Breast epithelium (tissue), 4 donors: ENCODE results near the gene HSPA12B. TPM values are rescaled to one million over a fixed set of nuclear protein-coding genes. Genes with fewer than 3 reads are reported as not detected.
A peak's percentile ranks its signal among the peaks of the same experiment; 100 is the strongest.

Source experiments
- DNase-seq, 2 donors: peaks; one replicate each; pipeline ENCODE4 v3.0.0-alpha.2; 2019; ENCODE audit warnings: low spot score in 2 of 2
- H3K27ac ChIP-seq, 2 donors: fragments of 200-600 bp; sonication (generic) in 1 of 2; one replicate each; pipeline ENCODE4 v1.5.1; 2016 to 2019; ENCODE audit warnings: mild to moderate bottlenecking in 1 of 2
- H3K27me3 ChIP-seq, 2 donors: fragments of 200-600 bp; sonication (generic) in 1 of 2; one replicate each; pipeline versions ENCODE4 v1.5.1 to v1.6.0; 2017 to 2019; ENCODE audit warnings: control low read depth in 1 of 2, mild to moderate bottlenecking in 1 of 2
- H3K36me3 ChIP-seq: fragments of 200-600 bp; one replicate; pipeline ENCODE4 v1.5.1; 2019
- H3K4me1 ChIP-seq, 2 donors: fragments of 200-600 bp; sonication (generic); one replicate each; pipeline ENCODE4 v1.5.1; 2016 to 2019; ENCODE audit warnings: control low read depth in 1 of 2
- H3K4me3 ChIP-seq, 3 donors: fragments of 200-600 bp; sonication (generic); 1 replicate in 2 of 3; 2 replicates in 1 of 3; pipeline ENCODE4 v1.5.1; 2016 to 2019; ENCODE audit warnings: mild to moderate bottlenecking in 3 of 3, moderate library complexity in 2 of 3
- H3K9me3 ChIP-seq, 2 donors: fragments of 200-600 bp; sonication (generic) in 1 of 2; one replicate each; pipeline ENCODE4 v1.5.1; 2016 to 2019; ENCODE audit warnings: control low read depth in 1 of 2
- CTCF ChIP-seq, 3 donors: fragments of 450-650 bp; IDR thresholded peaks; one replicate each; pipeline ENCODE4 v1.5.1; 2016 to 2017; ENCODE audit warnings: antibody characterized with exemption in 3 of 3, mild to moderate bottlenecking in 3 of 3, moderate library complexity in 3 of 3
- POLR2A ChIP-seq: fragments of 450-650 bp; IDR thresholded peaks from one replicate; pipeline ENCODE4 v1.6.1; 2016; ENCODE audit warnings: antibody characterized with exemption, mild to moderate bottlenecking, moderate library complexity
- POLR2AphosphoS5 ChIP-seq, 3 donors: sonication (generic); formaldehyde crosslinking; IDR thresholded peaks; one replicate each; pipeline ENCODE4 v1.6.1; 2017; ENCODE audit warnings: antibody characterized with exemption in 3 of 3
- intact Hi-C: fragments of 100-400 bp; cut with DNase I; formaldehyde crosslinking; loops from one replicate; pipeline ENCODE4 v1.15.1; 2023; ENCODE audit warnings: low total_unique reads
- total RNA-seq, 3 donors: library from RNA; depleted of rRNA; stranded (reverse); fragments of >200 nt; gene quantifications; one replicate each; pipeline ENCODE4 v1.1.0, GENCODE V29; 2016

HSPA12B gene
- total RNA-seq, 3 donors from 2014 or later: 7.0 to 25.2 (median 9.3) TPM

GRCh38 chr20:3796477-3797225 is 64.2 kb downstream of the HSPA12B start:
- Histone ChIP-seq H3K4me3 (peak overlapping the region; percentile 59 to 93 (median 69)), H3K27me3 (no peaks in the 10 kb centered on the region), H3K36me3 (no peaks in the 10 kb centered on the region), H3K9me3 (no peaks in the 10 kb centered on the region), H3K4me1 (peaks cover 0 to 8% of the 10 kb centered on the region in 2 donors), H3K27ac (peak overlapping the region; percentile 97 to 100)
- intact Hi-C loops: no loop called here
- no peak for TF ChIP-seq POLR2AphosphoS5 (IDR thresholded peaks at IDR 0.05)
- TF ChIP-seq CTCF (IDR thresholded peaks at IDR 0.05): no peak
- TF ChIP-seq POLR2A: no peak
- no peak for DNase-seq

GRCh38 chr20:3797226-3797545 is 64.7 kb downstream of the HSPA12B start:
- no peaks in the 10 kb centered on the region for H3K9me3 ChIP-seq
- peak overlapping the region; percentile 59 to 93 (median 69) for H3K4me3 ChIP-seq
- peaks cover 0 to 8% of the 10 kb centered on the region in 2 donors for H3K4me1 ChIP-seq
- H3K36me3 ChIP-seq: no peaks in the 10 kb centered on the region
- H3K27me3 ChIP-seq: no peaks in the 10 kb centered on the region
- no peak for DNase-seq
- peak overlapping the region; percentile 26 to 97 for H3K27ac ChIP-seq
- TF ChIP-seq POLR2AphosphoS5 (IDR thresholded peaks at IDR 0.05) (no peak), POLR2A (no peak), CTCF (IDR thresholded peaks at IDR 0.05) (no peak)
- intact Hi-C loops: no loop called here

- no peaks in the 10 kb centered on the region for H3K27me3 ChIP-seq
- TF ChIP-seq POLR2AphosphoS5 (IDR thresholded peaks at IDR 0.05) (no peak), POLR2A (no peak), CTCF (IDR thresholded peaks at IDR 0.05) (no peak)
- intact Hi-C loops: no loop called here
- peaks cover 0 to 12% of the 10 kb centered on the region in 2 donors for H3K4me1 ChIP-seq
- H3K9me3 ChIP-seq: no peaks in the 10 kb centered on the region
- H3K36me3 ChIP-seq: no peaks in the 10 kb centered on the region
- H3K27ac ChIP-seq: peak overlapping the region; percentile 26 to 97
- DNase-seq: no peak
- peak overlapping the region; percentile 59 to 93 (median 69) for H3K4me3 ChIP-seq
These were observed 65.3 kb downstream of the HSPA12B start for GRCh38 chr20:3797592-3798372.

GRCh38 chr20:3798373-3798768 is 65.9 kb downstream of the HSPA12B start:
- intact Hi-C loops: no loop called here
- Histone ChIP-seq H3K27ac (no peak overlapping the region), H3K27me3 (no peaks in the 10 kb centered on the region), H3K4me3 (no peak overlapping the region), H3K4me1 (peaks cover 0 to 12% of the 10 kb centered on the region in 2 donors), H3K36me3 (no peaks in the 10 kb centered on the region), H3K9me3 (no peaks in the 10 kb centered on the region)
- TF ChIP-seq POLR2A: no peak
- no peak for TF ChIP-seq POLR2AphosphoS5 (IDR thresholded peaks at IDR 0.05)
- no peak for TF ChIP-seq CTCF (IDR thresholded peaks at IDR 0.05)
- no peak for DNase-seq

GRCh38 chr20:3798908-3799248 is 66.4 kb downstream of the HSPA12B start:
- Histone ChIP-seq H3K9me3 (no peaks in the 10 kb centered on the region), H3K4me3 (no peak overlapping the region), H3K36me3 (no peaks in the 10 kb centered on the region), H3K27ac (peak overlapping the region; percentile 25 to 48), H3K4me1 (peaks cover 0 to 12% of the 10 kb centered on the region in 2 donors), H3K27me3 (no peaks in the 10 kb centered on the region)
- intact Hi-C loops: no loop called here
- TF ChIP-seq CTCF (IDR thresholded peaks at IDR 0.05) (no peak), POLR2AphosphoS5 (IDR thresholded peaks at IDR 0.05) (no peak), POLR2A (no peak)
- no peak for DNase-seq
